Neural crest cell (in vitro differentiated cells): ENCODE measurements around the gene ELMO1. TPM values are rescaled to one million over a fixed set of nuclear protein-coding genes. Genes with fewer than 3 reads are reported as not detected.

ENCODE experiments used
- DNase-seq: peaks from one replicate; pipeline ENCODE4 v3.0.0; 2021; ENCODE audit warnings: low read depth, mixed read lengths, low spot score
- H3K27ac Mint-ChIP-seq: one replicate; pipeline ENCODE4 v1.8.0; 2021; ENCODE audit warnings: mild to moderate bottlenecking, mixed read lengths; ENCODE audit not compliant: unreplicated experiment
- H3K27me3 Mint-ChIP-seq: 2 replicates; pipeline ENCODE4 v1.8.0; 2021; ENCODE audit warnings: low read depth, mild to moderate bottlenecking, mixed read lengths
- H3K36me3 Mint-ChIP-seq: 2 replicates; pipeline ENCODE4 v1.8.0; 2021; ENCODE audit warnings: low read depth, mild to moderate bottlenecking, mixed read lengths
- H3K4me1 Mint-ChIP-seq: 2 replicates; pipeline ENCODE4 v1.8.0; 2021; ENCODE audit warnings: mixed read lengths
- H3K4me3 Mint-ChIP-seq: one replicate; pipeline ENCODE4 v1.8.0; 2021; ENCODE audit warnings: mild to moderate bottlenecking, mixed read lengths
- H3K9me3 Mint-ChIP-seq: 2 replicates; pipeline ENCODE4 v1.8.0; 2021; ENCODE audit warnings: mixed read lengths
- total RNA-seq: library from RNA; stranded (reverse); gene quantifications from 2 replicates; pipeline ENCODE4 v1.2.1, GENCODE V29; 2021
- TF ChIP-seq, protein P1 (sequence below): fragments of 200-600 bp; sonication (generic); conservative IDR thresholded peaks from 2 replicates; pipeline ENCODE4 v1.5.0; 2021; ENCODE audit warnings: antibody characterized with exemption, mild to moderate bottlenecking

Gene ELMO1
- total RNA-seq, 1 donor from 2014 or later, result 7.4 TPM

DNA sequence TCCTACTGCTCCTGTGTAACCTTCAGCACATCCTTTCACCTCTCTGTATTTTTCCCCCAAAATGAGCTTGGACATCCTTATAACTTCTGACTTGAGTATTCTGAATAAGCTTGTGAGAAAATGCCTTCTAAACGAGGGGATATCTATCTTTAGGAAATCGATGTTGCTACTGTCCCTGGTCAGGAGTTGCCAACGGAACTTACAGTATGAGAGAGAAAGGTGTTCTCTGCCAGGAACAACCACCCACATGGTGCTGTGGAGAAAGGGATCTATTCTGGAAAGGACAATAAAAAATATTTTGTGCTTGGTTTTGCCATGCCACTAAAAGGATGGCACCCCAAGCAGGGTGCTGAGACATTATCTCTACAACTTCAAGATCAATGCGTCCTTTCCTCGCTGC, 537.8 kb downstream of the ELMO1 start:
- Mint-ChIP-seq H3K4me1 (no peaks in the 10 kb centered on the region), H3K27me3 (no peaks in the 10 kb centered on the region), H3K36me3 (no peaks in the 10 kb centered on the region), H3K27ac (no peak overlapping the region), H3K4me3 (no peak overlapping the region), H3K9me3 (no peaks in the 10 kb centered on the region)
- DNase-seq, result no peak
- TF ChIP-seq, protein P1, sequence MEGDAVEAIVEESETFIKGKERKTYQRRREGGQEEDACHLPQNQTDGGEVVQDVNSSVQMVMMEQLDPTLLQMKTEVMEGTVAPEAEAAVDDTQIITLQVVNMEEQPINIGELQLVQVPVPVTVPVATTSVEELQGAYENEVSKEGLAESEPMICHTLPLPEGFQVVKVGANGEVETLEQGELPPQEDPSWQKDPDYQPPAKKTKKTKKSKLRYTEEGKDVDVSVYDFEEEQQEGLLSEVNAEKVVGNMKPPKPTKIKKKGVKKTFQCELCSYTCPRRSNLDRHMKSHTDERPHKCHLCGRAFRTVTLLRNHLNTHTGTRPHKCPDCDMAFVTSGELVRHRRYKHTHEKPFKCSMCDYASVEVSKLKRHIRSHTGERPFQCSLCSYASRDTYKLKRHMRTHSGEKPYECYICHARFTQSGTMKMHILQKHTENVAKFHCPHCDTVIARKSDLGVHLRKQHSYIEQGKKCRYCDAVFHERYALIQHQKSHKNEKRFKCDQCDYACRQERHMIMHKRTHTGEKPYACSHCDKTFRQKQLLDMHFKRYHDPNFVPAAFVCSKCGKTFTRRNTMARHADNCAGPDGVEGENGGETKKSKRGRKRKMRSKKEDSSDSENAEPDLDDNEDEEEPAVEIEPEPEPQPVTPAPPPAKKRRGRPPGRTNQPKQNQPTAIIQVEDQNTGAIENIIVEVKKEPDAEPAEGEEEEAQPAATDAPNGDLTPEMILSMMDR, result no peak

DNA sequence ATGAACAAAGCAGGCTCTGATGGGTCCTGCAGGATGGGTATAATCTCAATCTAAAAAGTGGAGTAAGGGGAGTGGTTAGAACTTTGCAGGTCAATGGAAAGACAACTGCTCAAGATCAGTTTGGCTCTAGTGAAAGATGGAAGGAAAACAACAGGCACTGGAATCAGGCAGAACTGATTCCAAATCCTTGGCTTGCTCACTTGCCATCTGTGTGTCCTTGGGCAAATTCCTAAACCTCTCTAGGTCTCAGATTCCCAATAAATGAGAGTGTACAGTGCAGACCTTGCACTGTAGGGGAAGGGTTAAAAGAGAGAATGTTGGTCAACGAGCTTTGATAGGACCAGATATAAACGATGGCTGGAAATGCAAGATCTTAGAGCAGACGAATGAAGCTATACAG, 538.3 kb downstream of the ELMO1 start:
- Mint-ChIP-seq H3K4me3 (no peak overlapping the region), H3K9me3 (no peaks in the 10 kb centered on the region), H3K4me1 (peaks cover under 1% of the 10 kb centered on the region), H3K27ac (no peak overlapping the region), H3K27me3 (no peaks in the 10 kb centered on the region), H3K36me3 (no peaks in the 10 kb centered on the region)
- no peak for DNase-seq
- TF ChIP-seq, protein P1, result no peak

DNA sequence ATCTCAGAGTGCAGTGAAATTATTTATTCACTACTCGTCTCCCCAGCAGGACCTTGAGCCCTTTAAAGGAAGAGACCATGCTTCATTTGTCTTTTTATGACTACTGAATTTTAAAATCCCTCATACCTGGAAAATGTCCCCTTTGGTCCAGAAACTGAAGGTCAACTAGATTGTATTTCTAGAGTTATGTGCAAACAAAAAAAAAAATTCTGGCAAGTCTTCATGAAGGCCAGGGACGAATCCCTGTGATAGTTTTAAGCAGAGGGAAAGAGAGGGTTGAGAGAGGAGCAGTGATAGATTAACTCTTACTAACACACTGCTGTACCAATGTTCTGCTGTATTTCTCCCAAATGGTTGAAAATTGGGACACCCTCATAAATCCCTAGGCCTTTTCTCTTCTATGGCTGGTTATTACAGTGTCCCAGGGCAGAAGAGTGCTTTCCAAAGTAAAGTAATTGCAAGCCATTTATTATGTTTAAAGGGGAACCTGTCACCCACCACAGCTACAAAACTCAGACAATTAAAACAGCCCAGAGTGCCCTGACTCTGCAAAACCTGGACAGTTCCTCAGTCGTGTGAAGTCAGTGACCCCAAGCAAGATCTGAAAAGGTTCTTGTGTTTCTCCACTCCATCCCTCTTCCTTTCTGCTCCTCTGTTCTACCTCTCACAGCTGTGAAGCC, 541.6 kb downstream of the ELMO1 start:
- DNase-seq, result no peak
- Mint-ChIP-seq H3K4me1 (peaks cover 12% of the 10 kb centered on the region), H3K4me3 (no peak overlapping the region), H3K9me3 (no peaks in the 10 kb centered on the region), H3K27ac (no peak overlapping the region), H3K27me3 (no peaks in the 10 kb centered on the region), H3K36me3 (no peaks in the 10 kb centered on the region)
- TF ChIP-seq, protein P1, result no peak

DNA sequence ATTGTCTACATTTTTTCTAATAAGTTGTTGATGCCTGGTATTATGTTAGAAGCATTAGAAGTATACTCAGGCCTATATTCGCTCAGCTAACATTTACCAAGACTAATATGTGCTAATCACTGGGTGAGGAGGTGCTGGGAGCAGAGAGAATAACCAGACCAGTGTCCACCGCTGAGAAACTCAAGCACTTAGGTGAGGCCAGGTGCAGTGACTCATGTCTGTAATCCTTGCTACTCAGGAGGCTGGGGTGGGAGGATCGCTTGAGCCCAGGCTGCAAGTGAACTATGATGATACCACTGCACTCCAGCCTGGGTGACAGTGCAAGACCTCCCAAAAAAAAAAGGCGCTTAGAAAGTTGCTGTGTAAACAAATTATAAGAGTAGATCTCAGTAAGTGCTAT, 542.2 kb downstream of the ELMO1 start:
- Mint-ChIP-seq H3K27me3 (no peaks in the 10 kb centered on the region), H3K4me3 (no peak overlapping the region), H3K4me1 (peaks cover 12% of the 10 kb centered on the region), H3K36me3 (no peaks in the 10 kb centered on the region), H3K27ac (no peak overlapping the region), H3K9me3 (no peaks in the 10 kb centered on the region)
- no peak for DNase-seq
- TF ChIP-seq, protein P1, result no peak

DNA sequence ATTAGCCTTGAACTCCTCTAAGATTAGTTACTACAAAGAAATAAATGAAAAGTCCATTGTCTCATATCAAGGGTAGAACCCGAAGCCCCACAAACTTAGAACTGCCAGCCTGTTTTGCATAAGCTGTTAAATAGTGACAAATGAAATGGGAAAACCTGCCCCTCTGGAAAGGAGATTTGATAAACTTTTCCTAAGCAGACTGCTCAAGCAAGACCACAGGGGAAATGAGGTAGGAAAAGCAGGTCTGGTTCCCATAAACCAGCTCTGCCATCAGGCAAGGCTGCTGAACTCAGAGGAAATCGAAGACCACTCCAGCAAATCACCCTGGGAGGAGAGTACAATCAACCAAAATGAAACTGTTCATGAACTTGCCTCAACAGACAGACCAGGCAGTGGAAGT, 542.8 kb downstream of the ELMO1 start:
- Mint-ChIP-seq H3K36me3 (no peaks in the 10 kb centered on the region), H3K4me3 (no peak overlapping the region), H3K9me3 (no peaks in the 10 kb centered on the region), H3K27ac (no peak overlapping the region), H3K4me1 (peaks cover 12% of the 10 kb centered on the region), H3K27me3 (no peaks in the 10 kb centered on the region)
- no peak for DNase-seq
- TF ChIP-seq, protein P1, result no peak
